GM23248 (cell line): ENCODE results near the gene SGTA.

ENCODE experiments used
- EZH2 ChIP-seq: fragments of 200-600 bp; sonication (generic); IDR thresholded peaks from 2 replicates; pipeline ENCODE4 v1.6.1; 2018; ENCODE audit warnings: antibody characterized with exemption, mild to moderate bottlenecking; ENCODE audit not compliant: insufficient read depth, poor library complexity, severe bottlenecking
- EZH2phosphoT487 ChIP-seq: fragments of 200-600 bp; sonication (generic); IDR thresholded peaks from 2 replicates; pipeline ENCODE4 v1.6.1; 2018; ENCODE audit warnings: antibody characterized with exemption, moderate library complexity, mild to moderate bottlenecking, low read depth; ENCODE audit not compliant: insufficient read depth

- no peak for TF ChIP-seq EZH2
- no peak for TF ChIP-seq EZH2phosphoT487
Measured at GRCh38 chr19:2771786-2772674, 11.0 kb downstream of the SGTA start.
